Measurements from ENCODE around the gene SCUBE3.

The SCUBE3 gene

GRCh38 chr6:35209622-35210247 is 4.0 kb upstream of the SCUBE3 start:
- TF ChIP-seq GATA3 (IDR thresholded peaks at IDR 0.05; ENCODE audit: low read depth, low read length) (no peak), GATA2 (IDR thresholded peaks at IDR 0.05; ENCODE audit: low read depth, low read length) (no peak)

- TF ChIP-seq GATA3 (IDR thresholded peaks at IDR 0.05; ENCODE audit: low read depth, low read length), result no peak
Observed at GRCh38 chr6:35213298-35213791, 411 bp upstream of the SCUBE3 start.

- no peak for TF ChIP-seq GATA3 (IDR thresholded peaks at IDR 0.05; ENCODE audit: low read depth, low read length)
- TF ChIP-seq GATA2 (IDR thresholded peaks at IDR 0.05; ENCODE audit: low read depth, low read length), result no peak
Observed at GRCh38 chr6:35214869-35215664, 1.3 kb downstream of the SCUBE3 start.

DNA sequence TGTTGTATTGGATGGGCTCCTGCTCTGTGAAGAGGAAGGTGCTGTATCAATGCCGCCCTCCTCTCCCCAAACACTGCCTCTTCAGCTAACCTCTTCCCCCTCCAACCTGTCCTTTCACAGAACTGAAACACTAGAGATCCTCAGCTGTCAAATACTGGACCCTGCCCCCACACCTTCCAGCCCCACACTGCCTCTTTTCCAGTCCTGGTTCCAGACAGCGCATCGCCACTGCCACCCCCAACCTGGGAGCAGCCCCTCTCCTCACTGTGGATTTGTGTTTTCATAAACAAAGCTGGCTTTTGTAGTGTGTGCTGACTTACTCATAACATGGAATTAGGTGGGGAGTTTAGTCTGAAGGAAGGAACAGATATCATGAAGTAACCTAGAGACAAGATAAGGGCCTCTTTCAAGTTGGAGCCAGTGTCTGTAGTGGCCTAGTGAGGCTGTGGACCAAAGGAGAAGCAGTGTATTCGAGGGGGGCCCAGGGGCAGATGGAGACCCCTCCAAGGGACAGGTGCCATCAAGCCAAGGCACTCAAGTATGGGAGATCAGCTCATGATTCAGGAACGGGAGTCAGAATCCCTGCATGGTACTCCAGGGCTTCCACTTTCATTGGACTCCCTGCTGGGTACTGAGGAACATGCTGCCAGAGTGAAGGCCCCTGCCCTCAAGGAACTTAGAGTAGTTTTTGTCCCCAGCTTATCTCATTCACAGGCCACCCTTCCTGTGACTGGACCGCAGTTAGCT is 2.1 kb downstream of the SCUBE3 start:
- TF ChIP-seq GATA3 (IDR thresholded peaks at IDR 0.05; ENCODE audit: low read depth, low read length) (no peak), GATA2 (IDR thresholded peaks at IDR 0.05; ENCODE audit: low read depth, low read length) (no peak)

DNA sequence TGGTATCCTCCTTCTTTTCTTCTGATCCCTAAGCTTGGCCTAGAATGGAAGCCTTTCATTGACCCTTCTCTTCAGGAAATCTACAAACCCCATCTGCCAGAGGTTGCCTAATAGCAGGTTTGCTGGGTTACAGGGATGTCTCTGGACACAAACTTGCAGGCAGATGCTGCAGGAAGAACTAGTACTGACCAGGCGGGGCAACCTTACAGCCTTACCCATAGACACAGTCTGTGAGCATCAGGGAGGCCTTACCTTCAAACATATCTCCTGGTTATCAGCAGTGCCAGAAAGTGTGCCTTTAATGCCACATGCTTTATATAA is 2.6 kb downstream of the SCUBE3 start:
- no peak for TF ChIP-seq GATA2 (IDR thresholded peaks at IDR 0.05; ENCODE audit: low read depth, low read length)
- TF ChIP-seq GATA3 (IDR thresholded peaks at IDR 0.05; ENCODE audit: low read depth, low read length), result no peak

- TF ChIP-seq GATA3 (IDR thresholded peaks at IDR 0.05; ENCODE audit: low read depth, low read length), result no peak
- TF ChIP-seq GATA2 (IDR thresholded peaks at IDR 0.05; ENCODE audit: low read depth, low read length), result no peak
Observed at GRCh38 chr6:35216851-35217811, 3.4 kb downstream of the SCUBE3 start.

DNA sequence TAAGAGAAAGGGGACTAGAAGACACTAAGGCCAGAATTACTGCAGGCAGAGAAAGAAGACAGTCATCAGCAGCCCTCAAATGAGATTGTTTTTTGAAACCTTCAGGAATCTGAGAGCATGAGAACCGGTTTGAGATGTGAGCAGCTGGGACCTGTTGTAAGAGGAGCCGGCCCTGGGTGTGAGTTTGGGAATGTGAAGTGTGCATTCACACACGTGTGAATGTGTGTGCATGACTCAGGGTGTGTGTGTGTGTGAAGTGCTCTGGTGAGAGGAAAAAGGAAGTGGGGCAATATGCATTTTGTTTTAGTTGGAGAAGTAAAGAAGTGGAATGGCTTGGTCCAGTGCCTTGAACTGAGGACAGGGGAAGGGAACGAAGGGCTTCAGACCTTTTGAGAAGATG is 4.3 kb downstream of the SCUBE3 start:
- TF ChIP-seq GATA2 (IDR thresholded peaks at IDR 0.05; ENCODE audit: low read depth, low read length) (no peak), GATA3 (IDR thresholded peaks at IDR 0.05; ENCODE audit: low read depth, low read length) (no peak)

DNA sequence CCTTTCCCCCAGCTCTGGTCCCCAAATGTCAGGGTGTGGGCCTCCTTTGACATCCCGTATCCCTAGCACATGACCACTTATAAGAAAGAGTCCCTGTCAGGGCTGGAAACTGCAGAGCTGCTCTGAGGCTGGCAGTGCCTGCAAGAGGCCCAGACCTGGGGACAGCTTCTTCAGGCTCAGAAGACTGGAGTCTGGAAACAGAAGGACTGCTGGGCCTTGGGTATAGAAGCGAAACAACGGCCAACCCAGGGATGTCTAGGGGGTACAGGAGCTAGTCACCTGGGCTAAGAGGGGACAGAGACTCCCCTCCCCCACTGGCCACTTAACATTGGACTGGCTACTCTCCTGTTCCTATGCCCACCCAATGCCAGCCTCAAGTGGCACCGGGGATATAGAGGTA is 4.7 kb downstream of the SCUBE3 start:
- TF ChIP-seq GATA3 (IDR thresholded peaks at IDR 0.05; ENCODE audit: low read depth, low read length), result no peak
- TF ChIP-seq GATA2 (IDR thresholded peaks at IDR 0.05; ENCODE audit: low read depth, low read length), result no peak

- no peak for TF ChIP-seq GATA2 (IDR thresholded peaks at IDR 0.05; ENCODE audit: low read depth, low read length)
- TF ChIP-seq GATA3 (IDR thresholded peaks at IDR 0.05; ENCODE audit: low read depth, low read length), result no peak
Observed at GRCh38 chr6:35219683-35220326, 6.0 kb downstream of the SCUBE3 start.

DNA sequence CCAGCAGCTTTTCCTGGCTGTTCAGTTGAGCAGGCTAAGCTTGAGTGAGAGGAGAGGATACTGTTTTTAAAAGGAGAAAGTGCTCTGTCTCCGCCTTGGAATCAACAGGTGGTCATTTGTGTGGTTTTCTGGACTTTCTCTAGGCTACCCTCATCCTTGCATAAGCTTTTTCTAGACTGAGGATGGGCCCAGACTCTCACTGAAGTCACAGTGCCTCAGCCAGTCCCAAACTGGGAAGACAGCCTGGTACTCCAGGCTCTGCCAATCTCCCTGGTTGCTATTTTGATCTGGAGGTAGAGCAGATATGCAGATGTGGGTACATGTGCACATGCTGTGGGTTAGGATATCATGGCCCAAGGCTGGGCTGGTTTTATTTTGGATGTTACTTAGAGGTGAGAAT is 7.0 kb downstream of the SCUBE3 start:
- TF ChIP-seq GATA2 (IDR thresholded peaks at IDR 0.05; ENCODE audit: low read depth, low read length), result no peak
- TF ChIP-seq GATA3 (IDR thresholded peaks at IDR 0.05; ENCODE audit: low read depth, low read length), result no peak

GRCh38 chr6:35223396-35223795 is 9.6 kb downstream of the SCUBE3 start:
- TF ChIP-seq GATA2 (IDR thresholded peaks at IDR 0.05; ENCODE audit: low read depth, low read length) (no peak), GATA3 (IDR thresholded peaks at IDR 0.05; ENCODE audit: low read depth, low read length) (no peak)

DNA sequence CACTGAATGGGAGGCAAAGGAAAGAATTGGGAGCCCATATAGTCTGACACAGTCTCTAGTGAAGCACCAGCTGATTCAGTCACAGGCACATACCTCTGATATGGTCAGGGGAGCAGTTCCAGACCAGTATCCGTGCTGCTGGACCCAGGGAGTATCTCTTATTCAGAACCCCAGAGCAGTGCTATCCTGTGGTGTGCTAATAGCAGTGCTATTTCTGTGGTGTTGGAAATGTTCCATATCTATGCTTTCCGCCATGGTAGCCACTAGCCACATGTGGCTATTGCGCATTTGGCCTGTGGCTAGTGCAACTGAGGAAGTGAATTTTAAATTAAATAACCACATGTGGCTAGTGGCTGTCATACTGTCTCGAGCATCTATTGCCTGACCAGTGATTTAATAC is 11.0 kb downstream of the SCUBE3 start:
- TF ChIP-seq GATA3 (IDR thresholded peaks at IDR 0.05; ENCODE audit: low read depth, low read length) (no peak), GATA2 (IDR thresholded peaks at IDR 0.05; ENCODE audit: low read depth, low read length) (no peak)

DNA sequence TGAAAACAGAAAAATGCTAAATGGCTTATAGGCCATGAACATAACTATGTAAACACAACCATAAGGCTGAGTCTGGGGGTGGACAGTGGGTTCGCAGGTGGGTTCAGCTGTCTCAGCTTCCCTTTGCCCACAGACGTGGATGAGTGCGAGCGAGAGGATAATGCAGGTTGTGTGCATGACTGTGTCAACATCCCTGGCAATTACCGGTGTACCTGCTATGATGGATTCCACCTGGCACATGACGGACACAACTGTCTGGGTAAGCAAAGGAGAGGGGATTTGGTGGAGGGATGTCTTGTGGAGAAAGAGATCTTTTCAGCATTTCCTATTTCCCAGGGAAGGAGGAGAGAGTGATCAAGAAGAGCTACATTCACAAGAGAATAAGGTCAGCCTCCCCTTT is 14.7 kb downstream of the SCUBE3 start:
- TF ChIP-seq GATA3 (IDR thresholded peaks at IDR 0.05; ENCODE audit: low read depth, low read length) (no peak), GATA2 (IDR thresholded peaks at IDR 0.05; ENCODE audit: low read depth, low read length) (no peak)
